Left lung (tissue), 10 donors: ENCODE measurements around the gene PVALB. TPM values are rescaled to one million over a fixed set of nuclear protein-coding genes. Genes with fewer than 3 reads are reported as not detected.

Experiments used
- ATAC-seq: fragments of 200-7000 bp; cut with Tn5 transposase; one replicate; pipeline ENCODE4 v1.9.1; 2020; ENCODE audit warnings: moderate library complexity
- DNase-seq, 4 donors: peaks; one replicate each; pipeline ENCODE4 v3.0.0-alpha.2; 2013 to 2020
- H3K27ac ChIP-seq, 2 donors: fragments of 200-600 bp; sonication (generic) in 1 of 2; one replicate each; pipeline versions ENCODE4 v1.5.0 to v1.8.0; 2020 to 2021
- H3K27me3 ChIP-seq, 2 donors: fragments of 200-600 bp; sonication (generic) in 1 of 2; one replicate each; pipeline versions ENCODE4 v1.5.0 to v1.8.0; 2020 to 2021
- H3K36me3 ChIP-seq, 2 donors: fragments of 200-600 bp; sonication (generic) in 1 of 2; one replicate each; pipeline versions ENCODE4 v1.5.0 to v1.8.0; 2020 to 2021
- H3K4me1 ChIP-seq, 2 donors: fragments of 200-600 bp; one replicate each; pipeline ENCODE4 v1.8.0; 2021
- H3K4me3 ChIP-seq, 2 donors: fragments of 200-600 bp; sonication (generic) in 1 of 2; one replicate each; pipeline versions ENCODE4 v1.5.0 to v1.8.0; 2020 to 2021; ENCODE audit warnings: mild to moderate bottlenecking in 1 of 2
- H3K9me3 ChIP-seq, 2 donors: fragments of 200-600 bp; sonication (generic) in 1 of 2; one replicate each; pipeline versions ENCODE4 v1.5.0 to v1.8.0; 2020 to 2021
- CTCF ChIP-seq, 2 donors: fragments of 200-600 bp; sonication (generic) in 1 of 2; IDR thresholded peaks; one replicate each; pipeline versions ENCODE4 v1.5.0 to v1.8.0; 2021; ENCODE audit warnings: antibody characterized with exemption in 2 of 2
- intact Hi-C, 2 donors: fragments of 100-400 bp; cut with DNase I; formaldehyde crosslinking; loops; one replicate each; pipeline versions ENCODE4 v1.11.2 to v1.14.2; 2022
- polyA plus RNA-seq, 6 donors: library from polyadenylated mRNA; unstranded; fragments of 120-200 nt; gene quantifications; one replicate each; pipeline ENCODE4 v1.2.1, GENCODE V29; 2013; ENCODE audit not compliant: insufficient read length in 6 of 6
- total RNA-seq, 2 donors: library from RNA; stranded (reverse); fragmentation: NEBNext Ultra II Directional; extraction: Animal tissue kit (Norgen Biotek cat#: 25700); gene quantifications; one replicate each; pipeline ENCODE4 v1.2.1, GENCODE V29; 2021
- donor health status: DM: no; HTN: yes; CAD: no.
- donor health status: DM: no; HTN: no; CAD: no.

The PVALB gene
- total and polyA plus RNA-seq, 8 donors, result 0.30 to 0.76 (median 0.55) TPM; not detected in 4

- Histone ChIP-seq H3K9me3 (no peaks in the 10 kb centered on the region), H3K36me3 (peaks cover 0 to 26% of the 10 kb centered on the region in 2 donors), H3K4me3 (no peak overlapping the region), H3K27me3 (no peaks in the 10 kb centered on the region), H3K27ac (no peak overlapping the region), H3K4me1 (no peaks in the 10 kb centered on the region)
- intact Hi-C loops, result no loop called here
- ATAC-seq (no peak), DNase-seq (peak in 1 of 4 donors; percentile 14)
- no peak for TF ChIP-seq CTCF (IDR thresholded peaks at IDR 0.05)
These were observed 53.3 kb downstream of the PVALB start for GRCh38 chr22:36763576-36763975.

- intact Hi-C loops, result no loop called here
- Histone ChIP-seq H3K36me3 (peaks cover 0 to 25% of the 10 kb centered on the region in 2 donors), H3K4me1 (no peaks in the 10 kb centered on the region), H3K4me3 (no peak overlapping the region), H3K27me3 (no peaks in the 10 kb centered on the region), H3K9me3 (no peaks in the 10 kb centered on the region), H3K27ac (no peak overlapping the region)
- no peak for TF ChIP-seq CTCF (IDR thresholded peaks at IDR 0.05)
- DNase-seq, result peak in 3 of 4 donors; percentile 25 to 80 (median 56)
- ATAC-seq, result peak; percentile 56
These were observed 54.1 kb downstream of the PVALB start for GRCh38 chr22:36762687-36763260.

GRCh38 chr22:36761553-36762240 is 55.1 kb downstream of the PVALB start:
- peaks cover 0 to 17% of the 10 kb centered on the region in 2 donors for H3K36me3 ChIP-seq
- H3K4me3 ChIP-seq, result no peak overlapping the region
- no peak overlapping the region for H3K27ac ChIP-seq
- ATAC-seq (no peak), DNase-seq (peak in 1 of 4 donors; percentile 10)
- H3K9me3 ChIP-seq, result no peaks in the 10 kb centered on the region
- no peaks in the 10 kb centered on the region for H3K4me1 ChIP-seq
- no peak for TF ChIP-seq CTCF (IDR thresholded peaks at IDR 0.05)
- intact Hi-C loops, result no loop called here
- H3K27me3 ChIP-seq, result peaks cover 0 to 3% of the 10 kb centered on the region in 2 donors

GRCh38 chr22:36760786-36761185 is 56.0 kb downstream of the PVALB start:
- Histone ChIP-seq H3K27me3 (peaks cover 0 to 12% of the 10 kb centered on the region in 2 donors), H3K36me3 (peaks cover 0 to 15% of the 10 kb centered on the region in 2 donors), H3K4me3 (no peak overlapping the region), H3K4me1 (peaks cover 0 to 4% of the 10 kb centered on the region in 2 donors), H3K9me3 (no peaks in the 10 kb centered on the region), H3K27ac (no peak overlapping the region)
- ATAC-seq, result no peak
- DNase-seq, result peak in 1 of 4 donors; percentile 13
- no peak for TF ChIP-seq CTCF (IDR thresholded peaks at IDR 0.05)
- intact Hi-C loops, result no loop called here

GRCh38 chr22:36759481-36760159 is 57.2 kb downstream of the PVALB start:
- intact Hi-C loops, result no loop called here
- no peak for TF ChIP-seq CTCF (IDR thresholded peaks at IDR 0.05)
- DNase-seq, result peak in 1 of 4 donors; percentile 4
- no peak for ATAC-seq
- no peak overlapping the region for H3K4me3 ChIP-seq
- H3K36me3 ChIP-seq, result peaks cover 0 to 5% of the 10 kb centered on the region in 2 donors
- H3K27ac ChIP-seq, result no peak overlapping the region
- H3K4me1 ChIP-seq, result peaks cover 0 to 4% of the 10 kb centered on the region in 2 donors
- H3K9me3 ChIP-seq, result no peaks in the 10 kb centered on the region
- peaks cover 0 to 24% of the 10 kb centered on the region in 2 donors for H3K27me3 ChIP-seq
